ENCODE results near the gene MIB1.

DNA sequence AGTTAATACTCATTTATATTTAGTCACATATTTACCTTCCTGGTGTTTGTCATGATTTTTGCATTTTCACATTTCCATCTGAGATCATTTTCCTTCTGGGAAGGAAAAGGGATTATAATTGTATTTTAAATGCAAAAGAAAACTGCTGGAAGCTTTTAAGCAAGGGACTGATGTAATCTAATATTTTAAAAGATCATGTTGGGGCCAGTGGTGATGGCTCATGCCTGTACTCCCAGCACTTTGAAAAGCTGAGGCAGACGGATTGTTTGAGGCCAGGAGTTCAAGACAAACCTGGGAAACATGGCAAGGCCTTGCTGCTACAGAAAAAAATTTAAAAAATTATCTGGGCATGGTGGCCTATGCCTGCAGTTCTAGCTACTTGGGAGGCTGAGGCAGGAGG is 149.0 kb downstream of the MIB1 start:
- TF ChIP-seq, protein P1, sequence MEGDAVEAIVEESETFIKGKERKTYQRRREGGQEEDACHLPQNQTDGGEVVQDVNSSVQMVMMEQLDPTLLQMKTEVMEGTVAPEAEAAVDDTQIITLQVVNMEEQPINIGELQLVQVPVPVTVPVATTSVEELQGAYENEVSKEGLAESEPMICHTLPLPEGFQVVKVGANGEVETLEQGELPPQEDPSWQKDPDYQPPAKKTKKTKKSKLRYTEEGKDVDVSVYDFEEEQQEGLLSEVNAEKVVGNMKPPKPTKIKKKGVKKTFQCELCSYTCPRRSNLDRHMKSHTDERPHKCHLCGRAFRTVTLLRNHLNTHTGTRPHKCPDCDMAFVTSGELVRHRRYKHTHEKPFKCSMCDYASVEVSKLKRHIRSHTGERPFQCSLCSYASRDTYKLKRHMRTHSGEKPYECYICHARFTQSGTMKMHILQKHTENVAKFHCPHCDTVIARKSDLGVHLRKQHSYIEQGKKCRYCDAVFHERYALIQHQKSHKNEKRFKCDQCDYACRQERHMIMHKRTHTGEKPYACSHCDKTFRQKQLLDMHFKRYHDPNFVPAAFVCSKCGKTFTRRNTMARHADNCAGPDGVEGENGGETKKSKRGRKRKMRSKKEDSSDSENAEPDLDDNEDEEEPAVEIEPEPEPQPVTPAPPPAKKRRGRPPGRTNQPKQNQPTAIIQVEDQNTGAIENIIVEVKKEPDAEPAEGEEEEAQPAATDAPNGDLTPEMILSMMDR (IDR thresholded peaks at IDR 0.05), result no peak
- TF ChIP-seq SIN3A (IDR thresholded peaks at IDR 0.05; ENCODE audit: borderline replicate concordance, insufficient read depth, low read depth, low read length) (no peak), POLR2AphosphoS5 (IDR thresholded peaks at IDR 0.05; ENCODE audit: low read depth, low read length) (no peak)
- TF ChIP-seq, protein P2, sequence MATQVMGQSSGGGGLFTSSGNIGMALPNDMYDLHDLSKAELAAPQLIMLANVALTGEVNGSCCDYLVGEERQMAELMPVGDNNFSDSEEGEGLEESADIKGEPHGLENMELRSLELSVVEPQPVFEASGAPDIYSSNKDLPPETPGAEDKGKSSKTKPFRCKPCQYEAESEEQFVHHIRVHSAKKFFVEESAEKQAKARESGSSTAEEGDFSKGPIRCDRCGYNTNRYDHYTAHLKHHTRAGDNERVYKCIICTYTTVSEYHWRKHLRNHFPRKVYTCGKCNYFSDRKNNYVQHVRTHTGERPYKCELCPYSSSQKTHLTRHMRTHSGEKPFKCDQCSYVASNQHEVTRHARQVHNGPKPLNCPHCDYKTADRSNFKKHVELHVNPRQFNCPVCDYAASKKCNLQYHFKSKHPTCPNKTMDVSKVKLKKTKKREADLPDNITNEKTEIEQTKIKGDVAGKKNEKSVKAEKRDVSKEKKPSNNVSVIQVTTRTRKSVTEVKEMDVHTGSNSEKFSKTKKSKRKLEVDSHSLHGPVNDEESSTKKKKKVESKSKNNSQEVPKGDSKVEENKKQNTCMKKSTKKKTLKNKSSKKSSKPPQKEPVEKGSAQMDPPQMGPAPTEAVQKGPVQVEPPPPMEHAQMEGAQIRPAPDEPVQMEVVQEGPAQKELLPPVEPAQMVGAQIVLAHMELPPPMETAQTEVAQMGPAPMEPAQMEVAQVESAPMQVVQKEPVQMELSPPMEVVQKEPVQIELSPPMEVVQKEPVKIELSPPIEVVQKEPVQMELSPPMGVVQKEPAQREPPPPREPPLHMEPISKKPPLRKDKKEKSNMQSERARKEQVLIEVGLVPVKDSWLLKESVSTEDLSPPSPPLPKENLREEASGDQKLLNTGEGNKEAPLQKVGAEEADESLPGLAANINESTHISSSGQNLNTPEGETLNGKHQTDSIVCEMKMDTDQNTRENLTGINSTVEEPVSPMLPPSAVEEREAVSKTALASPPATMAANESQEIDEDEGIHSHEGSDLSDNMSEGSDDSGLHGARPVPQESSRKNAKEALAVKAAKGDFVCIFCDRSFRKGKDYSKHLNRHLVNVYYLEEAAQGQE (IDR thresholded peaks at IDR 0.05; ENCODE audit: insufficient read depth in 1 of 2, low read depth in 2 of 2, low read length in 1 of 2), result no peak
